Muscle of back (tissue), 11 donors: ENCODE measurements around the gene SKIC2. TPM values are rescaled to one million over a fixed set of nuclear protein-coding genes. Genes with fewer than 3 reads are reported as not detected.

ENCODE experiments used
- DNase-seq, 3 donors: peaks; one replicate each; pipeline versions ENCODE4 v3.0.0 to v3.0.0-alpha.2; 2013
- polyA plus RNA-seq, 10 donors: library from polyadenylated mRNA; unstranded; fragments of 120-200 nt; gene quantifications; one replicate each; pipeline ENCODE4 v1.2.1, GENCODE V29; 2013; ENCODE audit not compliant: insufficient read length in 10 of 10

Gene SKIC2
- polyA plus RNA-seq, 10 donors, result 17.9 to 35.1 (median 25.0) TPM

DNA sequence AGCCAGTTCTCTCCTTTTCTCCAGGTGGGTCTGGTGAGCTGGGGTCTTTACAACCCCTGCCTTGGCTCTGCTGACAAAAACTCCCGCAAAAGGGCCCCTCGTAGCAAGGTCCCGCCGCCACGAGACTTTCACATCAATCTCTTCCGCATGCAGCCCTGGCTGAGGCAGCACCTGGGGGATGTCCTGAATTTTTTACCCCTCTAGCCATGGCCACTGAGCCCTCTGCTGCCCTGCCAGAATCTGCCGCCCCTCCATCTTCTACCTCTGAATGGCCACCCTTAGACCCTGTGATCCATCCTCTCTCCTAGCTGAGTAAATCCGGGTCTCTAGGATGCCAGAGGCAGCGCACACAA, 13.8 kb upstream of the SKIC2 start:
- no peak for DNase-seq

DNA sequence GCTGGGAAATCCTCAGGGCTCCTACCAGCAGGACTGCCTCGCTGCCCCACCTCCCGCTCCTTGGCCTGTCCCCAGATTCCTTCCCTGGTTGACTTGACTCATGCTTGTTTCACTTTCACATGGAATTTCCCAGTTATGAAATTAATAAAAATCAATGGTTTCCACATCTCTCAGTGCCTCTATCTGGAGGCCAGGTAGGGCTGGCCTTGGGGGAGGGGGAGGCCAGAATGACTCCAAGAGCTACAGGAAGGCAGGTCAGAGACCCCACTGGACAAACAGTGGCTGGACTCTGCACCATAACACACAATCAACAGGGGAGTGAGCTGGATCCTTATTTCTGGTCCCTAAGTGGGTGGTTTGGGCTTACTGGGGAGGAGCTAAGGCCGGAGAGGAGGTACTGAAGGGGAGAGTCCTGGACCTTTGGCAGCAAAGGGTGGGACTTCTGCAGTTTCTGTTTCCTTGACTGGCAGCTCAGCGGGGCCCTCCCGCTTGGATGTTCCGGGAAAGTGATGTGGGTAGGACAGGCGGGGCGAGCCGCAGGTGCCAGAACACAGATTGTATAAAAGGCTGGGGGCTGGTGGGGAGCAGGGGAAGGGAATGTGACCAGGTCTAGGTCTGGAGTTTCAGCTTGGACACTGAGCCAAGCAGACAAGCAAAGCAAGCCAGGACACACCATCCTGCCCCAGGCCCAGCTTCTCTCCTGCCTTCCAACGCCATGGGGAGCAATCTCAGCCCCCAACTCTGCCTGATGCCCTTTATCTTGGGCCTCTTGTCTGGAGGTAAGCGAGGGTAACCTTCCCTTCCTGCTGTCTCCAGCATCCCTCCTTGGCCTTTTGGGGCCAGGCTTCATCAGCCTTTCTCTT, 13.2 kb upstream of the SKIC2 start, which contains the start of gene CFB:
CFB (plus strand) TSS at position 589 of the 863 bp plus-strand sequence; CDS start at position 716, 127 bp downstream.
- DNase-seq, result peak; percentile 33 to 57 (median 55)

- no peak for DNase-seq
Observed at GRCh38 chr6:31946370-31946885, 12.5 kb upstream of the SKIC2 start.

DNA sequence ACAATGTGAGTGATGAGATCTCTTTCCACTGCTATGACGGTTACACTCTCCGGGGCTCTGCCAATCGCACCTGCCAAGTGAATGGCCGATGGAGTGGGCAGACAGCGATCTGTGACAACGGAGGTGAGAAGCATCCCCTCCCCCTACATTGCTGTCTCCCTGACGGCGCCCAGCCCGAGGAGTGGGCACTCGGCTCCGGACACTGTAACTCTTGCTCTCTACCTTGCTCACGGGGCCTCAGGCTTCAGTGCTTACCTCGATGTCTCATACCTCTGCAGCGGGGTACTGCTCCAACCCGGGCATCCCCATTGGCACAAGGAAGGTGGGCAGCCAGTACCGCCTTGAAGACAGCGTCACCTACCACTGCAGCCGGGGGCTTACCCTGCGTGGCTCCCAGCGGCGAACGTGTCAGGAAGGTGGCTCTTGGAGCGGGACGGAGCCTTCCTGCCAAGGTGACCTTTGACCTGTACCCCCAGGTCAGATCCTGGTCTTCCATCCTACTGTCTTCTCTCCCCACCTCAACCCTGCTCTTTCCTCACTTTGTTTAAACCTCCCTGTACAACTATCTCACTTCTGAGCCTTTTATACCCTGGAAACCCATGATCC, 11.8 kb upstream of the SKIC2 start:
- no peak for DNase-seq

GRCh38 chr6:31947864-31948263, 11.1 kb upstream of the SKIC2 start:
- no peak for DNase-seq

DNA sequence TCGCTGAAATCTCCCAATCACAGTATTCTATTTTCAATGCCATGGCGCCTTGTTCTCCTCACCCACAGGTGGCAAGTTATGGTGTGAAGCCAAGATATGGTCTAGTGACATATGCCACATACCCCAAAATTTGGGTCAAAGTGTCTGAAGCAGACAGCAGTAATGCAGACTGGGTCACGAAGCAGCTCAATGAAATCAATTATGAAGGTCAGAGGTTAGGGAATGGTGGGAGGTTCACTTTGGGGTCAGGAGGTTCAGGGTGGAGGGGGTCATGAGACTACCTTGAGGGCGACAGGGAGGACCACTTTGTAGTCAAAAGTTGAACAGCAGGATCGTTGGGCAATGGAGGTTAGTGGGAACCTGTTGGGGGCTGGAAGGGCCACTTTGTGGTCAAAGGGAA, 10.7 kb upstream of the SKIC2 start:
- DNase-seq, result no peak

GRCh38 chr6:31948753-31949413, 10.1 kb upstream of the SKIC2 start:
- DNase-seq, result no peak

DNA sequence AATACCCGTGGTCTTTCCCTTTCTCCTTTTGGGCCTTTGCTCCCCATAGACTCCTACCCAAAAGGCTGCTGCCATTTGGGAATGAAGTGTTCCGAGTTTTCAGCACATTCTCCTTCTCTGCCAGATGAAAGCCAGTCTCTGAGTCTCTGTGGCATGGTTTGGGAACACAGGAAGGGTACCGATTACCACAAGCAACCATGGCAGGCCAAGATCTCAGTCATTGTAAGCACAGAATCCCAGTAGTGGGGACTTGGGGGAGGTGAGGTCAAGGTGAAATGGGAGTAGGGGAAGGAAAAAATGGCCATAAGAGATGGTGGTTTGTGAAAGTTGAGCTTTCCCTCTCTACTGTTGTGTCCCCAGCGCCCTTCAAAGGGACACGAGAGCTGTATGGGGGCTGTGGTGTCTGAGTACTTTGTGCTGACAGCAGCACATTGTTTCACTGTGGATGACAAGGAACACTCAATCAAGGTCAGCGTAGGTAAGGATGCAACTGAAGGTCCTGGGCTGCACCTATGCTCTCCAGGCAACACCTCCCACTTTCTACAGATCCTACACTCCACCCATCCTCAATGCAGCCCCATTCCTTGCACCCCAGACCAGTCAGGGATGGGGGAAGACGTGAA, 8.9 kb upstream of the SKIC2 start:
- DNase-seq, result no peak

GRCh38 chr6:31952140-31952805, 6.7 kb upstream of the SKIC2 start:
- DNase-seq, result peak in 2 of 3 donors; percentile 34 to 59

- DNase-seq, result no peak
Observed at GRCh38 chr6:31952890-31953289, 6.1 kb upstream of the SKIC2 start.

- DNase-seq, result no peak
Observed at GRCh38 chr6:31954511-31954910, 4.5 kb upstream of the SKIC2 start.

DNA sequence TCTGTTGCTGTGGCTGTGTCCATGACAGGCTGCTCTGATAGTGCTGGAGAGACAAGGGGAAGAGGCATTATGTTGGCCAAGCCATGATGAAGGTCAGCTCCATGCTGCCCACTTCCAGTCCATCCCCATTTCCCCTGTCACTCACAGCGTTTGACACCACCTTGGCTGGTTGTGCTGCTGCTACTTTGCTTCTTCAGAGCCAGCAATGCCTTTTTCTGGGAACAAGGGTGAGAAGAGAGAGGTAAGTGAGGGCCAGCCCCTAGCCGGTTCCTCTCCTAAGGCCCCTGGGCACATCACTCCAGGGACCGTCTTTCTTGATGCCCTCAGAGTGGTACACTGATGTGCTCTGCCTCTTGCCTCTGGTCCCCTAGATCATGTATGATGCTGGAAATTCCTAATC, 2.2 kb upstream of the SKIC2 start:
- no peak for DNase-seq

DNA sequence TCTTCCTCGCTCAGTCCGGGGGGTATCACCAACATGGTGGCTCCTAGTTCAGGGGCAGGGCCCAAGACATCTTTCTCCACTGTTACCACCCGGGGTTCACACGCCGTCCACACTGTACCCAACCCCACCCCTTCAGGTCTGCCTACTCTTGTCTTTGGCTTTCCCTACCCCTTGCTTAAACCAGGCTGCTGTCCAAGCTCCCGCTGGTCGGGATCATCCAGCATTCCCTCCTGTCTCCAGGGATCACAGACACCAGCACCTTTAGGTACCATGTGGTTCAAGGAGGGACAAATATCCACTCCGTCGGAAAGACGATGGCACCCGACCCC, 599 bp upstream of the SKIC2 start:
- DNase-seq, result peak in 1 of 3 donors; percentile 18

- no peak for DNase-seq
Observed at GRCh38 chr6:31961616-31962015, 2.6 kb downstream of the SKIC2 start.

DNA sequence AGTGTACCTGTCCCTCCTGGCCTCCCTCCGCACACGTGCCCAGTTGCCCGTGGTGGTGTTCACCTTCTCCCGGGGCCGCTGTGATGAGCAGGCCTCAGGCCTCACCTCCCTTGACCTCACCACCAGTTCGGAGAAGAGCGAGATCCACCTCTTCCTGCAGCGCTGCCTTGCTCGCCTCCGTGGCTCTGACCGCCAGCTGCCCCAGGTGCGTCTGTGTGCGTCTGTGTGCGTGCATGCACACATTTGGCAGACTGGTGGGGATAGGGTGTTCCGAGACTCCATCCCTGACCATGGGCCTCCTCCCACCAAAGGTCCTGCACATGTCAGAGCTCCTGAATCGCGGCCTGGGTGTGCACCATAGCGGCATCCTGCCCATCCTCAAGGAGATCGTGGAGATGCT, 4.9 kb downstream of the SKIC2 start:
- DNase-seq, result no peak

- no peak for DNase-seq
Observed at GRCh38 chr6:31965700-31966099, 6.7 kb downstream of the SKIC2 start.

DNA sequence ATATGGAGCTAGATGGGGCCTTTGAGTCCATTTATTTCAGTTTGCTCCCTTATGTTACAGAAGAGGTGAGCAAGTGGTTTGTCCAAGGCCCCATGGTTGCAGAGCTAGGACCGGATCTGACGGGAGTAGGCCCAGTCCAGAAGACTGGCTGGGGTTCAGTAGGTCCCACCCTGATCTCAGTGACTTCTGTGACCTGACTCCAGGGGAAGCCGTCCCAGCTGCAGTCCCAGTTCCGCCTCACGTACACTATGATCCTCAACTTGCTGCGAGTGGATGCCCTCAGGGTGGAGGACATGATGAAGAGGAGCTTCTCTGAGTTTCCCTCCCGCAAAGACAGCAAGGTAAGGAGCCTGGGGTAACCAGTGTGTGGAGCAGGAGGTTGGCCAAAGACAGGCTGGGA, 7.5 kb downstream of the SKIC2 start:
- no peak for DNase-seq

GRCh38 chr6:31966997-31967925, 8.3 kb downstream of the SKIC2 start:
- no peak for DNase-seq

GRCh38 chr6:31967926-31968320, 8.9 kb downstream of the SKIC2 start:
- no peak for DNase-seq

DNA sequence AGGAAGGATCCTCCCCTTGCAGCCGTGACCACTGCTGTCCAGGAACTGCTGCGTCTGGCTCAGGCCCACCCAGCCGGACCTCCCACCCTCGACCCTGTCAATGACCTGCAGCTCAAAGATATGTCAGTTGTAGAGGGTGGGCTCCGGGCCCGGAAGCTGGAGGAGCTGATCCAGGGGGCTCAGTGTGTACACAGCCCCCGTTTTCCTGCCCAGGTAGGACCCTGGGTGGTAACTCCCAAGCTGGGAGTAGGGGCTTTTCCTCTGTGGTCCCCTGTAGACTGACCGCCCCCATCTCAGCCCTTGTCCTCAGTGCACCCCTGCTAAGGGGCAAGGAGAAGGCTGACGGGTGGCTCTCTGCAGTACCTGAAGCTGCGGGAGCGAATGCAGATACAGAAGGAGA, 9.4 kb downstream of the SKIC2 start:
- no peak for DNase-seq
